Nasal cavity respiratory epithelium epithelial cell of viscerocranial mucosa (primary cell): ENCODE results near the gene MAPK9. TPM values are rescaled to one million over a fixed set of nuclear protein-coding genes. Genes with fewer than 3 reads are reported as not detected.

Source experiments
- total RNA-seq: library from RNA; depleted of rRNA; stranded (reverse); fragments of >200 nt; gene quantifications from 2 replicates; pipeline ENCODE4 v1.2.3, GENCODE V29; 2014

MAPK9 gene
- 20.8 and 35.7 TPM in 2 replicates for total RNA-seq

DNA sequence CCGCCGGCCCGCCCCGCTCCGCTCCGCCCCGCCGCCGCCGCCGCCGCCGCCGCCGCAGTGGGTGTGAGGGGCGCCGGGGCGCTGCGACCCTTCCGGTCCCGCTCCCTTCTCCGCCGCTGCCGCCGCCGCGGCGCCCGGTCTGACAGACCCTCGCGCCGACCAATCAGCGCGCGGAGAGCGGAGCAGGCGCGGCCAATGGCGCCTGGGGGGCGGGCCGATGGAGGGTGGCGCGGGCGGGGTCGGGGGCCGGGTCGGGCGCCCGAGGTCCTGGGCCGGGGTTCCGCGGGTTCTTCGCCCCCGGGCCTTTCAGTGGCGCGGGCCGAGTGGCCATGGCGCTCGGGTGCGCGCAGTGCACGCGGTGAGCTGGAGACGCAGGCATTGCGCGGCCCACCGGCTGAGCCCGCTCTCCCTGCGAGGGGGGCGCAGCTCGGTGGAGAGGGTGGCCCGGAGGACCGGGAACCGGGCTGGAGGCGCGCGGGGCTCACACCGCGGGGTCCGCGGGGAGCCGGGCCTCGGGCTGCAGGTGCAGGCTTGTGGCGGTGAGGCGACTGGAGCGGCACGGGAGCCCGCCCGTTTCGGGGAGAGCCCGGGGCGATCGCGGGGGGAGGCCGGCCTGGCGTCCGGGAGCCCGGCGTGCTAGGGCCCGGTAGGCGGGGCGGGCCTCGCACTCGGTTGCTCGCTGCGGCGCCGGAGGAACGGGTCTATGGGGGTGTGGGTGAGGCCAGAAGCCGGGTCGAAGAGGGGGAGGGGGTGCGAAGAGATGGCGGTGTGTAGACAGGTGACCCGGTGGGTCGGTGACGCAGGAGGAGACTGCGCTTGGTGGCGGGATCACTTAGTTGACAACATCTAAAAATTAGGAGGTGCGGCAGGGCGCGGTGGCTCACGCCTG is at the start of gene MAPK9:
MAPK9 (minus strand) TSS at position 141 of the 889 bp plus-strand sequence. CDS start 11,522 bp downstream, outside the sequence.

GRCh38 chr5:180209137-180209581 is 82.7 kb downstream of the MAPK9 start, which contains the start of gene RASGEF1C:
TSS of gene RASGEF1C (minus strand) at chr5:180209211. CDS start at chr5:180138052, 71,159 bp downstream.

Other genes starting within 250 kb of the MAPK9 start
- 10.6 and 30.1 TPM in 2 replicates for gene RNF130, start 220.3 kb downstream of the MAPK9 start, total RNA-seq
- not detected in 2 replicates for gene RASGEF1C, start 82.9 kb downstream of the MAPK9 start, total RNA-seq
- gene GFPT2, start 61.3 kb upstream of the MAPK9 start, total RNA-seq, result under 0.01 and 0.36 TPM in 2 replicates
- gene CNOT6, start 202.3 kb upstream of the MAPK9 start, total RNA-seq, result 48.2 and 57.7 TPM in 2 replicates